Endometrial microvascular endothelial cells (primary cell): ENCODE measurements around the gene NUDT14. TPM values are rescaled to one million over a fixed set of nuclear protein-coding genes. Genes with fewer than 3 reads are reported as not detected.

Experiments used
- in situ Hi-C: cut with HindIII; loops from 2 replicates; pipeline ENCODE4 v1.10.0; 2017; ENCODE audit warnings: low sequenced_read_pairs, low pct_unique_long_range_greater_than_20kb; ENCODE audit errors: inconsistent ontology term
- total RNA-seq: library from RNA; depleted of rRNA; stranded (reverse); fragments of >200 nt; gene quantifications from one replicate; pipeline ENCODE4 v1.2.3, GENCODE V29; 2015; ENCODE audit errors: inconsistent ontology term

NUDT14 gene
- total RNA-seq, 1 donor from 2014 or later = 29.8 TPM

DNA sequence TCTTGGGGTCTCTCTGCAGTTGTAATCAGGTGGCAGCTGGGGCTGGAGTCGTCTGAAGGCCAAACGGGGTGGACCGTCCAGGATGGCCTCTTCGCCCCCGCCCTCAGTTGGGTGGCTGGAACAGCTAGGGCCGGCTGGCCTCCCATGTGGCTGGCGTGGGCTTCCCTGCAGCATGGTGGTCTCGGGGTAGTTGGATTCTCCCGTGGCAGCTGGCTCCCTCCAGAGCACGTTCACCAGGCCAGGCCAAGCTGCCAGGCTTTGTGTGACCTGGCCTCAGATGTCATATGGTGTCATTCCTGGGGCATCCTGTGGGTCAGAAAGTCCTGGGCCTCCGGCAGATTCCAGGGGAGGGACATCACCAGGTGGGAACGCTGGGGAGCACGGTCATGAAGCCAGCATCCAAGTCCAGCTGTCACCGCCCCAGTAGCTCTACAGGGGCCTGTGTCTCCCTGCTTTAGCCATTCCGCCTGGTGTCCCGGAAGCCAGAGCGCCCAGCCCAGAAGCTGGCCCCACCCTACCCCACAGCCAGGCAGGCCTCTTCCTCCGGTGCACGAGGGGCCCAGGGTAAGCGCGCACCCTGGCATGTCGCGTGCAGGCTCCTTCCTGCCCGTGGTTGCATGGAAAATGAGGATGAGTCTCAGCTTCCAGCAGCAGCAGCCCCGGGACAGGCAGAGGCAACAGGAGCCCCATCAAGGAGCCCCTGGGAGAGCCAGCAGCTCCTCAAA lies 1.3 kb upstream of the NUDT14 start:
- in situ Hi-C loops = no loop called here

DNA sequence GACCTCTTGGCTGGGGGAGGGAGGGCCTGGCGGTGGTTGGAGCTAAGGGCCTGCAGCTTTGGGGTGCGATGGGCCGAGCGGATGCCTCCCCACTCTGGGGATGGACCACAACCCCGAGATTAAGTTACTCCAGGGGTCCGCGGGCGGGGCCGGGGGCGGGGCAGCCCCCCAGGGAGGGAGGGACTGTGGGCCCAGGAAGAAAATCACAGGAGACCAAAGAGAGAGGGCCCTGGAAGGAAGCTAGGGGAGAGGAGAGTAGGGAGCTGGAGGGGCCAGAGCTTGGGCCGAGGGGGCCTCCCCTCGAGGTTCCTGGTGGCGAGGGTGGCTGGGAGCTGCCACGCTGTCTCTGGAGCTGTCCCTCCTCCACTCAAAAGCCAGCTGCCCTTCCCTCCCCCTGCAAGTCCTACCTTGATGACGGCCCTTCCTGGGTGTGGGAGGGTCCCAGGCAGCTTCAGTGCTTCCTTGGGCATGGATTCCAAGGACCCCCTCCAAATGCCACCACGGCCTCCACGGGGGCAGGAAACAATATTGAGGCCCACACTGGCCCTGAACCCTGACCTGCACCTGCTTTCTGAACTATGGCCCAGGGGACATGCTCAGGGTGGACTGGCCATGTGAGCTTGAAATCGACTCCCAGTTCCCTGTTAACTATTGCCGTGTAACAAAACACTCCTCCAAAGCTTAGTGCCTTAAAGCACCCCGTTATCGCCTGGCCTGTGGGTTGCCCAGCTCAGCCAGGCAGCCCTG lies 610 bp upstream of the NUDT14 start:
- in situ Hi-C loops = no loop called here

DNA sequence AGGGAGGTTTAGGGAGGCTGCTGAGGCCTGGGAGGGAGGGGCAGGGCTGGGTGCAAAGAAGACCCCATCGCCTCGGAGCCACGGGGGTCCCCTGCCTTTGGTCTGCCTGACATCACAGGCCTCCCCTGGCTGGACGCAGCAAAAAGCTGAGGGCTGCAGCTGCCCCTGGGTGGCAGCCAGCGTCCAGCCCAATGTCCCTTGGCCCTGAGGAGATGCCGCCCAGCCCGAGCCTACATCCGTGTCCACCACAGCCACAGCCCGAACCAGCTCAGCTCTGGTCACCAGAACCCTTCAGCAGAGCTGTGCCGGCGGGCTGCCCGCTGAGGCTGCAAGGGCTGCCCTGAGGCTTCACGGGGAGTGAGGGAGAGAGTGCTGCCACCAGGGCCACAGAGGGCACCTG lies 1.9 kb downstream of the NUDT14 start:
- in situ Hi-C loops = no loop called here

DNA sequence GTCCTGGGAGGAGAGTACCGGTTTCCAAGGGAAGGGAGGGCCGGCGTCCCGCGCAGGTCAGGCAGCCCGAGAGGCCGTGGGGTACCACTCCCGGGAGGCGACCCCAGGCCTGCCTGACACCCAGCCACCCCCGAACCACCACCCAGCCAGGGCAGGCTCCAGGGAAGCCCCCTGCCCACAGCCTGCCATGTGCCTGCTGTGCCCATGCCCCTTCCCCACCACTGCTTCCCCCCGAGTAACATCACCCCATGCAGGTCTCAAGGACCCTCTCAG lies 2.3 kb downstream of the NUDT14 start:
- in situ Hi-C loops = no loop called here

DNA sequence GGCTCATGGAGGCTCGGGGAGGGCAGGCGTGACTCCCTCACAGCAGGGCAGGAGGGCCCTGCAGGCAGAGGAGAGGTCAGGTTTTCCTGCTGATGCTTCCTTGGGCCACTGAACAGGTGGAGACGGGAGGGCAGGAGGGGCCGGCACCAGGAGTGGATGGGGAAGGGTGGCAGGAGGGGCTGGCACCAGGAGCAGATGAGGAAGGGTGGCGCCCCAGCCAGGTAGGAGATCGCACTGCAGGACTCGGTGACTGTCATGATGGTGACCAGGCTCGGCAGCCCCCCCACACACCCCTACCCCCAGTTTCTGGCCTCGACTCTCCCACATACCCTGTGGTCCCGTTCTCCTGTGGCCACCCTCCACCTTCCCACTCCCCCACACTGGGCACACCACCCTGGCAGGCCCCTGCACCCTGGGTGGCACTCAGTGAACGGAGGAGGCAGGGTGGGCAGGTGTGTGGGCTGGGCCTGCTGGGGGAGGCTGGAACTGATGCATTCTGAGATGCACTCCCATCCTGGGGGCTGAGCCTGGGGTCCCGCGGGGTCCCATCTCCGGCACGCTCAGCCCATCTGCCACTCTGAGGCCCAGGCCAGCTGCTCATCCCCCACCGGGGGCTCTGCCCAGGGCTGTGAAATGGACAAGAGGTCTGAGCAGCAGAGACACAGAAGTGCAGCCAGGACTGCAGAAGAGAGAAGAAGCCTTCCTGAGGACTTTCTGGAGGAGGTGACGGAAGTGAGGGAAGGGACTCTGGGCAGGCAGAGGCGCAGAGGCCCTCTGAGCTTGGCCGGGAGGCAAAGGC lies 2.8 kb downstream of the NUDT14 start:
- in situ Hi-C loops = no loop called here

DNA sequence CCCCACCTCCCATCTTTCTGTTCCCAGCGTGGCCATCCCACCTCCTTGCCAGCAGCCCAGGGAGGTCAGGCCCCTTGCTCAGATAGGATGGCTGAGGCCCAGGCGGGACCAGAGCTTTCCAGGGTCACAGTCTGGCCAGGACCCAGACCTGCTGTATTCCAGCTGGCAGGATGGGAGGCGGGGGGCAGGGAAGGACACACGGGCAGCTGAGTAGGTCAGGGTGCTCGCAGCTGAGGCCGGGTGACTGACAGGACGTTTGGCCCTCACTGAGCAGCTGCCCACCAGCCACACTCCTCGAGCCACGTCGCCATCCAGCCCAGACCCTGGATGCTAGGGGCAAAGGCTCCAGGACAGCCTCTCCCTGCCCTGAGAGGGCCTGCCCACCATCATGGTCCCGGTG lies 4.0 kb downstream of the NUDT14 start:
- in situ Hi-C loops = no loop called here

DNA sequence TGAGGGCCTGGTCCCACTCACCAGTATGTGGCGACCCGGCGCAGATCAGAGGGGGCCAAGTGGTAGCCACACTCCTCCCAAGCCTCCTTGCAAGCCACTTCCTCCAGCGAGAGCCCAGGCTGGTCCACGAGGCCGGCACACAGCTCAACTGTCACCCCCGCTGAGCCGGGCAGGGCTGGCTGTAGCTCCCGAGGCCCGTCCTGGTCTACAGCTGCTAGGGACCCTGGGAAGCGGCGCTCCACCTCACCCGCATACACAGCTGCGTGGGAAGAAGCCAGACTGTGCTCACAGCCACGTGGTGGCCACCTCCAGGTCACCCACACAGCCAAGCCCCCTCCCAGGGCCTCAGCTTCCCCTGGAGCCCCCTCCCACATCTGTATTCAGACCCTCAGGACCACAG lies 4.6 kb downstream of the NUDT14 start:
- in situ Hi-C loops = no loop called here

DNA sequence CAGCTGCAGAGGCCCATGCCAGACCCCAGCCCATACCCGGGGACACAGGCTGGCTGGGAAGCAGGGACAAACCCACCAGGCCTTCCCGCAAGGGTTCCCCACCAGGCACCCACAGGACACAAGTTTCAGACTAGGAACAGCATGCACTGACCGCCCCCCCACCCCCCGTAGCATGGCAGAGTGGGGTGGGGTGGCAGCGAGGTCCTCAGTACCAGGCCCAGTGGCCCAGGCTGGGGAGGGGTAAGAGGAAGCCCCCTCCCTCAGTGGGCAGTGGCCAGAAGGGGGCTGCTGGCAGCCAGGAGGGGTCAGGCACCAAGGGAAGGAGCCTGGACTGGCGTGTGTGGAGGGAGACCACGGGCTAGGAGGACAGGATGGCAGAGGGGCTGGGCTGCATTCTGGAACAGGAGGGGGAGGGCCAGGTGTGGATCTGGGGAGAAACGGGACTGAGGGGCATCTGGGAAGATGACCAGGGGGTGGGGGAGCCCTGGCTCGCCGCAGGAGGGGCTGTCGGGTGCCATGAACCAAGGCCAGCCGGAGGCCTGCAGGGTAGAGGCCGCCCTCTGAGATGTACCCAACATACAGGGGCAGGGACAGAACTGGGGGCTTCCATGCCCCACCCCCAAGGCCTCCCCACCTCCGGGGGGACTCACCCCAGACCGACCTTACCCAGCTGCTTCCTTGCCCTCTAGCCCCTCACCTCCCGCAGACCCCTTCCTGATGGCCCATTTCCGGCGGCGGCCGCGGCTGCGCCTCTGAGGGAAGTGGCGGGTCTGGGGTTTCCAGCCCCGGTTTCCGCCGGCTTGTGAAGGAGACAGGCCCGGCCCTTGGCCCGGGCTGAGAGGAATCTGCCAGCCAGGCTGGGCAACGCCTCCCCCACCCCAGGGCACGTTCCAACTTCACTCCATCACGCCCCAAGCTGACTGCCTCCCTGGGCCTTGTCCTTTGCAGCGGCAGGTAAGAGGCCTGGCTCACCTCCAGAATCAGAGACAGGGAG lies 6.9 kb downstream of the NUDT14 start:
- in situ Hi-C loops = no loop called here

DNA sequence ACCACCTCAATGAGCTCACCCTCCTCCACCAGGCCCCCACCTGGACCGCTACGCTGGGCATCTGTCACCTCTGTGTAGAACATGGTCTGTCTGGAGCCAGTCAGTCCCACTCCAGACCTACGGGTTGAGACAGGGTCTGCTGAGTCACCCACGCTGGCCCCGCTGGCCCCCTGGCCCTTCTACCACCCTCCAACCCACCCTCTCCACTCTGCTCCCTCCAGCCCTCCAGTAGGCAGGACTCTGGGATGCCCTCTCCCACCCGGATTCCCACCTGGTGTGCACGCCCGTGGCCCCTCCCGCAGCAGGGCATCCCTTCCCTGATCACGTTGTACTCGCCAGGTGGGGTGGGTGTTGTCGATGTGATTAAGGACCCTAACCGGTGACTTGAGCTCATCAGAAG lies 8.0 kb downstream of the NUDT14 start:
- in situ Hi-C loops = no loop called here

DNA sequence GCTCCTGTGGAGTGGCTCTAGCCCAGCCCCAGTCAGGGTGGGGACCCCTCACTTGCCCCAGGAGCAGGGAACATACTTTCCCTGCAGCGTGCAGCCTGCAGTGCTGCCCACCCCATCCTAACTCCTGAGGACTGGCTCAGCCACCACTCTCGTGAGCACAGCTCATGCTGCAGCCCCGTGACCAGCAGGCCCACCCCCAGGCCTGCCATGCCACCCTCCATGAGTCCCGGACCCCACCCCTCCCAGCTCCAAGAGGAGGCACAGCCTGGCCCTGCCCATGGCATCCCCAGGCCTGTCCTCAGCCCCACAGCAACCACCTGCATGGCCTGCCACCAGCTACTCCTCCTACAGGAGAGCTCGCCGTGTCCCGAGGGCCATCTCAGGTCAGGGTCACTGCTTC lies 8.6 kb downstream of the NUDT14 start:
- in situ Hi-C loops = no loop called here

DNA sequence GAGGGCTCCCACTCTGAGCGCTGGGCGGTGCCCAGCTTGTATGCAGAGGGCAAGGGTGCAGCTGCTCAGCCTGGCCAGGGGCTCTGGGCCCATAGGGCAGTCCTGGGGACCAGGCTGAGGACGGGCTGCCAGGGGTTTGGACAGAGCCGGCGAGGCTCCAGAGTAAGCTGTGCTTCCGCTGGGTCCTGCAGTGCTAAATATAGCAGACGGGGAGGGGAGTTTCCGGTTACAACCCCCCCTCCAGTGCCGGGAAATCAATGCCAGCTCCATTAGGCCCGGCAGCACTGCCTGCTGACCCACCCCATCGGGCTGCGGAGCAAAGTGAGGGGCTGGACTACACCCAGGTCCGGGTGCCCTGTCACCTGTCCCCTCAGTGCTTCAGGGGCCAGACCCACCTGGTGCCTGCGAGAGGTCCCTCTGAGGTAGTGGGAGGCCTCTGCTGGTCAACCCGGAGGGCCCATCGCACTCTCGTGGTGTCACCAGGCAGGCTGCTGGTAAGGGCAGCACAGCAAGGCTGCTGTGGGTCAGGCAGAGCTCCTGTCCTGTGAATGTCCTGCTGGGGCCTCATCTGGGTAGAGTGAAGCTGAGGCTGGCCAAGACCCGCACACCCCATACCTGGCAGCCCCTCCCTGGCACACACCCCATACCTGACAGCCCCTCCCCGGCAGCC lies 10.0 kb downstream of the NUDT14 start:
- in situ Hi-C loops = no loop called here

DNA sequence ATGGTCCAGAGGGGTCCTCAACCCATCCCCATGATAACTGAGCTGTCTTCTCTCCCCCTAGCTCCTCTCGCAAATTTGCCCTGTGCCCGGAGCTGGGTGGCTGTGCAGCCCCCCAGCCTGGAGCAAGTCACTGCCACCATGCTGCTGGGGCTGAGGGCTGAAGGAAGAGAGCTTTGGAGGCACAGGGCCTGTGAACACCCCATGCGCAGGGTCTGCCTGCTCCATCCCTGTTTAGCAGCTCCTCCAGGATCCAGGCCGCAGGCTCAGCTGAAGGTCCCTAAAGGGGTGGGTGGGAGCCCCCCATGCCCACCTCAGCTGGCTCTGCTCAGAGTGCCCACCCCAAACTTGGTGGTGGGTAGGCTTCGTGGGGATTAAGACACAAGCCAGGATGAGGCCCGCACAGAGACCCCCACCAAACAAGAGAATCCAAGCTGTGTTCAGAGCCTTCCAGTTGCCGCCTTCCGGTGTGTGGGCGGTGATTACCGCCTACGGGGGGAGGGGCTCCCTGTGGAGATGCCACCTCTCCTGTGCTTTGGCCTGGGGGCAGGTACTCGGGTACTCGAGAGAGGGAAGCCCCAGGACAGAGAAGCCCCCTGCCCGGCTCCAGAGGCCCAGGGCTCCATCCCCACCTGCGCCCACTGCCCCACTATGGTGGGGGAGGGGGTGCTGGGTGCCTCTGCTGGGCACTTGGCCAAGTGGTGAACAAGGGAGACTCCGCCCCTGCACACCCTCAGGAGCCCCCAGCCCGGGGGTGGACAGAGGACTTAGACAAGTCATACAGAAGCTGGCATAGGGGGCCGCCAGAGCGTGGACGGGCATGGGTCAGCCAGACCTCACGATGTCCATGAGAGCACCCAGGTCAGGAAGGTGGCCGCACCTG lies 11.1 kb downstream of the NUDT14 start:
- in situ Hi-C loops = no loop called here

DNA sequence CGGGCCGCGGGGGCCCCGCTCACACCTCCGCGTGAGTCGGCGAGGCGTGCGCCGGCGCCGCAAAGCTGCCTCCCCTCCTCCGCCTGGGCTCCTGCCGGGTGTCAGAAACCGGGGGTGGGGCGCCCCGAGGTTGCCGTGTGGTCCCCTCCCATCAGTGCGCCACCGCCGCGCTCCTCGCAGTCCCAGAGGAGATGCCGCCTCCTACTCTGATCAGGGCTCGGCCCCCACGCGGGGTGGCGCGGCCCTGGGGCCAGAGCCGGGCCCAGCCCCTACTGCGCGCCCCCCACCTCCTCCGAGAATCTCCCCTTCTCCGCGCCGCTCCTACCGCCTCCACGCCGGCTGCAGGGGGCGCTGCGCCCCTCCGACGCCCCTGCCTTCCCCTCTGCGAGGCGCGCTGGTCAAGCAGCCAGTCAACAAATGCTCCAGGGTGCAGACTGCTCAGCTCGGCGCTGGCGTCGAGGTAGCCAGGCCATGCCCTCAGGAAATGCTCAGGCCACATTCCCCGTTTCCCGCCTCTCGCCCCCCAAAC lies 12.1 kb downstream of the NUDT14 start:
- in situ Hi-C loops = no loop called here

DNA sequence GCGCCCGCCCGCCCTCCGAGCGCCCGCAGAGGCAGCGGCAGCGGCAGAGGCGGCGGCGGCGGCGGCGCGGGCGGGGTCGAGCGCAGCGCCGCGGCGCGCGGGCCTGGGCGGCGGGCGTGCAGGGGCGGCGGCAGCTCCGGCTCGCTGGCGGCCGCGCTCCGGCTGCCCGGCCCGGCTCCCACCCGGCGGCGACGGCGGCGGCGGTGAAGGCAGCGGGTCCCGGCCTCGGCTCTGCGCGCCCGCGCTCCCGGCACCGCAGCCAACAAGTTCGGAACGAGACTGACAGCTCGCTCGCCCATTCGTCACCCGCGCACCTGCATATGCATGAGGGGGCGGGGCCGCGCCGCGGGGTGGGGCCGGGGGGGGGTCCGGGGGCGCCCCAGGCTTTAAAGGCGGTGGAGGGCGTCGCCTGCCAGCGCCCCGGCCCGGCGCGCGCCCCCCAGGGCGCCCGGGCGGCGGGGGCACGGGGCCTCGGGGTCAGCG lies 12.6 kb downstream of the NUDT14 start, which contains the start of gene JAG2:
JAG2 (minus strand) TSS at position 281 of the 483 bp plus-strand sequence. CDS start 356 bp downstream, outside the sequence.
- in situ Hi-C loops = no loop called here

DNA sequence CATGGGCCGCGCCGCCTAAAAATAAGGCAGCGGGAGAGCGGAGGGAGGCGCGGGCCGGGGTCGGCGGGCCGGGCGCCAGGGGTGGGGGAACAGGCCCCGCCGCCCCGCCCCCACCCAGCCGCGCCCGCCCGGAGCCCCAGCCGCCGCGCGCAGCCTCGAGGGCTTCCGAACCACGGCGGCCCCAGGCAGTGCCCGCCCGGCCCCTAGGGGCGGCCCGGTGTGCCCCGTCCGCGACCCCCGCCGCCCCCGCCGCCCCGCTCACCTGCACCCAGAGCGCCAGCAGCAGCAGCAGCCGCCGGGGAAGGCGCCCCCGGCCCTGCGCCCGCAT lies 13.1 kb downstream of the NUDT14 start:
- in situ Hi-C loops = no loop called here

DNA sequence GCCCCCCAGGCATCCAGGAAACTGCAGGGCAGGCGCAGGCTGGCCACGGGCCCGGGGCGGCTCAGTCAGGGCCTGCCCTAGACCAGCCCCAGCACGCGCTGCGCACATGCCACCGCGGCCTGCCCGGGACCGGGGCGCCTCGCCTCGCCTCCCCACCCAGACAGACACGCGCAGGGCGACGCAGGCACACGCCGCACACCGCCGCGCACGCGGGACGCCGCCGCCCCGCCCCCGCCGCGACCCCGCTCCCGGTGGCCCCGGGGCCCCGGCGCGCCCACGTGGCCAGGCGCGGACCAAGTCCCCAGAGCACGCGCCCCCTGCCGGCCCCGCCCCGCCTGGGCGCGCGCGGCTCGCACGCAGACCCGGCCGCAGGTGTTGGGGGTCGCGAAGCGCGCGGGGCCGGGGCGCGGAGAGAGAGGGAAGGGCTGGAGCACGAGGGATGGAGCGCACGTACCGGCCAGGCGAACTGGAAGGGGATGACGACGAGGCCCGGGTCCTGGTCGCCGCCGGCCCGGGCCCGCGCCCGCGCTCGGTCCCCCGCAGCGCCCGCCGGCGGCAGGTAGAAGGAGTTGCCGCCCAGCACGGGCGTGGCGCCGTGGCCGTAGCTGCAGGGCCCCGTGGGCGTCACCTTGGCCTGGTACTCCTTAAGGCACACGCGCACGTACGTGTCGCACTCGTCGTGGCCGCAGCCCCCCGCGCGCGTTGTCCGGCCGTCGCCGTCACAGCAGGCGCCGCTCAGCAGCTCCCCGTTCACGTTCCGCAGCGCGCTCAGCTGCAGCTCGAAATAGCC lies 13.6 kb downstream of the NUDT14 start:
- in situ Hi-C loops = no loop called here
